Neuronal stem cell (in vitro differentiated cells): Measurements from ENCODE around the gene TMPRSS12.
"Not testable (repeated sequence)": the region's sequence is repeated elsewhere in the genome, so short reads cannot be mapped to it uniquely, and the experiment has no call there.

Experiments used
- DNase-seq: peaks from one replicate; pipeline ENCODE4 v3.0.0-alpha.2; 2013; ENCODE audit warnings: low spot score
- H2AFZ ChIP-seq: one replicate; pipeline ENCODE4 v1.6.1; 2013; ENCODE audit warnings: mild to moderate bottlenecking, low read length, inconsistent platforms
- H2AK5ac ChIP-seq: 2 replicates; pipeline ENCODE4 v1.6.1; 2013; ENCODE audit warnings: low read depth, mild to moderate bottlenecking, inconsistent platforms, low read length, moderate library complexity, mixed read lengths
- H2BK120ac ChIP-seq: 2 replicates; pipeline ENCODE4 v1.6.1; 2013; ENCODE audit warnings: low read depth, mild to moderate bottlenecking, inconsistent platforms, low read length, moderate library complexity, mixed read lengths
- H2BK12ac ChIP-seq: one replicate; pipeline ENCODE4 v1.6.1; 2013; ENCODE audit warnings: low read length, inconsistent platforms
- H2BK15ac ChIP-seq: 2 replicates; pipeline ENCODE4 v1.6.1; 2013; ENCODE audit warnings: mild to moderate bottlenecking, low read length, inconsistent platforms, mixed read lengths
- H2BK5ac ChIP-seq: one replicate; pipeline ENCODE4 v1.6.1; 2013; ENCODE audit warnings: inconsistent platforms, mild to moderate bottlenecking, low read length, moderate library complexity
- H3K14ac ChIP-seq: one replicate; pipeline ENCODE4 v1.6.1; 2013; ENCODE audit warnings: low read length, inconsistent platforms
- H3K18ac ChIP-seq: 2 replicates; pipeline ENCODE4 v1.6.1; 2013; ENCODE audit warnings: low read length, inconsistent platforms
- H3K23ac ChIP-seq: 2 replicates; pipeline ENCODE4 v1.6.1; 2013; ENCODE audit warnings: low read depth, mild to moderate bottlenecking, mixed read lengths, low read length, inconsistent platforms; ENCODE audit not compliant: poor library complexity
- H3K27ac ChIP-seq: replicated peaks from 3 replicates; pipeline ENCODE4 v1.5.1; 2013; ENCODE audit warnings: low read length, inconsistent platforms
- H3K27me3 ChIP-seq, 3 experiments: 2 replicates each; pipeline ENCODE4 v1.6.1; 2013; ENCODE audit warnings: low read length in 3 of 3, mild to moderate bottlenecking in 2 of 3, inconsistent platforms in 1 of 3, low read depth in 1 of 3, mixed read lengths in 1 of 3, moderate library complexity in 1 of 3; ENCODE audit not compliant: control insufficient read depth in 3 of 3, insufficient read depth in 3 of 3
- H3K36me3 ChIP-seq, 2 donors: replicated peaks in 1 of 2; 2 replicates each; pipeline ENCODE4 v1.6.1; 2013; ENCODE audit warnings: low read length in 2 of 2; ENCODE audit not compliant: control insufficient read depth in 2 of 2, insufficient read depth in 2 of 2
- H3K4ac ChIP-seq: 2 replicates; pipeline ENCODE4 v1.6.1; 2013; ENCODE audit warnings: inconsistent platforms, mild to moderate bottlenecking, low read length, moderate library complexity
- H3K4me1 ChIP-seq, 2 donors: 1 replicate in 1 of 2; 2 replicates in 1 of 2; pipeline ENCODE4 v1.6.1; 2013; ENCODE audit warnings: low read length in 2 of 2, low read depth in 1 of 2; ENCODE audit not compliant: control insufficient read depth in 2 of 2, insufficient read depth in 1 of 2
- H3K4me2 ChIP-seq: one replicate; pipeline ENCODE4 v1.6.1; 2013; ENCODE audit warnings: mild to moderate bottlenecking, low read length, inconsistent platforms; ENCODE audit not compliant: insufficient read depth, poor library complexity, severe bottlenecking
- H3K4me3 ChIP-seq, 2 donors: 2 replicates each; pipeline ENCODE4 v1.5.1; 2013; ENCODE audit warnings: low read length in 2 of 2, mild to moderate bottlenecking in 2 of 2, inconsistent platforms in 1 of 2, moderate library complexity in 1 of 2
- H3K79me1 ChIP-seq: one replicate; pipeline ENCODE4 v1.6.1; 2013; ENCODE audit warnings: low read depth, mild to moderate bottlenecking, inconsistent platforms, low read length, moderate library complexity
- H3K9ac ChIP-seq: one replicate; pipeline ENCODE4 v1.6.1; 2013; ENCODE audit warnings: mild to moderate bottlenecking, low read depth, low read length, inconsistent platforms; ENCODE audit not compliant: poor library complexity
- H3K9me3 ChIP-seq, 2 donors: replicated peaks in 1 of 2; 2 replicates each; pipeline versions ENCODE3 to v1.6.1; 2013; ENCODE audit warnings: low read length in 2 of 2, mild to moderate bottlenecking in 2 of 2, inconsistent platforms in 1 of 2, low read depth in 1 of 2, mixed read lengths in 1 of 2, moderate library complexity in 1 of 2; ENCODE audit not compliant: control insufficient read depth in 2 of 2, insufficient read depth in 1 of 2
- H4K8ac ChIP-seq: one replicate; pipeline ENCODE4 v1.6.1; 2013; ENCODE audit warnings: low read depth, mild to moderate bottlenecking, inconsistent platforms, low read length, moderate library complexity
- H4K91ac ChIP-seq: one replicate; pipeline ENCODE4 v1.6.1; 2013; ENCODE audit warnings: low read length, low read depth, mild to moderate bottlenecking, inconsistent platforms; ENCODE audit not compliant: poor library complexity
- WGBS, 2 donors: extraction: QIAGEN DNeasy Blood & Tissue Kit; methylation state at CpG; one replicate each; pipeline ENCODE4 v1.1.7; 2013; ENCODE audit warnings: missing lambda C conversion rate in 2 of 2, mixed read lengths in 1 of 2; ENCODE audit not compliant: insufficient read length in 2 of 2, insufficient replicate concordance in 1 of 2; ENCODE audit errors: extremely low coverage in 2 of 2; 5-methylcytosine and 5-hydroxymethylcytosine counted together

The TMPRSS12 gene

GRCh38 chr12:50809131-50809530 is 33.6 kb upstream of the TMPRSS12 start:
- not testable (repeated sequence) for H2BK5ac ChIP-seq, H3K4me1 ChIP-seq, H3K9ac ChIP-seq, H3K18ac ChIP-seq, H3K4ac ChIP-seq, H4K8ac ChIP-seq, H2BK120ac ChIP-seq, H4K91ac ChIP-seq, H2AFZ ChIP-seq, H3K4me3 ChIP-seq, H2AK5ac ChIP-seq, H3K27me3 ChIP-seq, H2BK15ac ChIP-seq, H3K14ac ChIP-seq, H2BK12ac ChIP-seq, DNase-seq, H3K27ac ChIP-seq, H3K79me1 ChIP-seq, H3K23ac ChIP-seq, H3K9me3 ChIP-seq, H3K4me2 ChIP-seq
- H3K36me3 ChIP-seq = peaks cover 8 to 50% of the 10 kb centered on the region in 2 donors
- WGBS, 2 donors = no CpG with 5 or more reads among the region's 4 CpGs

- not testable (repeated sequence) for H4K91ac ChIP-seq, H3K9me3 ChIP-seq, H3K27me3 ChIP-seq, H2BK120ac ChIP-seq, H3K23ac ChIP-seq, H3K79me1 ChIP-seq, H3K27ac ChIP-seq, H3K9ac ChIP-seq, H2BK15ac ChIP-seq, H3K4me2 ChIP-seq, DNase-seq, H2BK5ac ChIP-seq, H3K4me1 ChIP-seq, H2AFZ ChIP-seq, H3K4me3 ChIP-seq, H4K8ac ChIP-seq, H2AK5ac ChIP-seq, H3K14ac ChIP-seq, H2BK12ac ChIP-seq, H3K4ac ChIP-seq, H3K18ac ChIP-seq
- peaks cover 13 to 94% of the 10 kb centered on the region in 2 donors for H3K36me3 ChIP-seq
- WGBS, 2 donors = no CpG with 5 or more reads among the region's 7 CpGs
Measured at GRCh38 chr12:50814921-50815320, 27.8 kb upstream of the TMPRSS12 start.

GRCh38 chr12:50820177-50820576 is 22.5 kb upstream of the TMPRSS12 start:
- H3K9me3 ChIP-seq = no peaks in the 10 kb centered on the region
- no peak overlapping the region for H3K4ac ChIP-seq
- no peaks in the 10 kb centered on the region for H3K27me3 ChIP-seq
- H2BK5ac ChIP-seq = no peak overlapping the region
- no peak overlapping the region for H4K8ac ChIP-seq
- H3K79me1 ChIP-seq = no peaks in the 10 kb centered on the region
- H2BK120ac ChIP-seq = no peak overlapping the region
- no peak overlapping the region for H2BK12ac ChIP-seq
- H3K9ac ChIP-seq = no peak overlapping the region
- H2AFZ ChIP-seq = no peak overlapping the region
- no peak overlapping the region for H3K4me2 ChIP-seq
- no peak overlapping the region for H2BK15ac ChIP-seq
- H3K36me3 ChIP-seq = peaks cover 4 to 49% of the 10 kb centered on the region in 2 donors
- H2AK5ac ChIP-seq = no peak overlapping the region
- H3K23ac ChIP-seq = no peak overlapping the region
- H3K14ac ChIP-seq = no peak overlapping the region
- no peak overlapping the region for H3K18ac ChIP-seq
- no peak overlapping the region for H3K4me3 ChIP-seq
- no peak for DNase-seq
- no peak overlapping the region for H4K91ac ChIP-seq
- H3K4me1 ChIP-seq = no peaks in the 10 kb centered on the region
- no peak overlapping the region for H3K27ac ChIP-seq

DNA sequence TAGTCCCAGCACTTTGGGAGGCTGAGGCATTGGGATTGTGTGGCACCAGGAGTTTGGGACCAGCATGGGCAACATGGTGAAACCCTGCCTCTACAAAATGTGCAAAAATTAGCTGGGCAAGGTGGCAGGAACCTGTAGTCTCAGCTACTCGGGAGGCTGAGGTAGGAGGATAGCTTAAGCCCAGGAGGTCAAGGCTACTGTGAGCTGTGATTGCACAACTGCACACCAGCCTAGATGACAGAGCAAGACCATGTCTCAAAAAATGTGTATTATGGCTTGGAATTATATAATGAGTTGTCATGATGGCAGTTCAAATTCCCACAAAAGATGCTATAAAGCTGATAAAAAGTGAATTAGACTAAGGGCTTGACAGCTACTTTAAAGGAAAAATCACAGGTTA is 20.6 kb upstream of the TMPRSS12 start:
- H2AFZ ChIP-seq = no peak overlapping the region
- no peak overlapping the region for H3K14ac ChIP-seq
- no peaks in the 10 kb centered on the region for H3K79me1 ChIP-seq
- no peak overlapping the region for H3K23ac ChIP-seq
- H4K8ac ChIP-seq = no peak overlapping the region
- H3K36me3 ChIP-seq = peaks cover 0 to 30% of the 10 kb centered on the region in 2 donors
- no peaks in the 10 kb centered on the region for H3K4me1 ChIP-seq
- no CpG with 5 or more reads among the region's 1 CpG for WGBS, 2 donors
- H2BK12ac ChIP-seq = no peak overlapping the region
- H2BK120ac ChIP-seq = no peak overlapping the region
- DNase-seq = no peak
- no peaks in the 10 kb centered on the region for H3K27me3 ChIP-seq
- H2BK5ac ChIP-seq = no peak overlapping the region
- no peak overlapping the region for H3K27ac ChIP-seq
- no peak overlapping the region for H3K4me2 ChIP-seq
- H4K91ac ChIP-seq = no peak overlapping the region
- no peak overlapping the region for H3K4ac ChIP-seq
- H2AK5ac ChIP-seq = no peak overlapping the region
- no peaks in the 10 kb centered on the region for H3K9me3 ChIP-seq
- H3K4me3 ChIP-seq = no peak overlapping the region
- H3K9ac ChIP-seq = no peak overlapping the region
- H2BK15ac ChIP-seq = no peak overlapping the region
- H3K18ac ChIP-seq = no peak overlapping the region
